A673 (cell line): ENCODE measurements around the gene CISH. TPM values are rescaled to one million over a fixed set of nuclear protein-coding genes. Genes with fewer than 3 reads are reported as not detected.

Source experiments
- BruUV-seq: library from RNA; stranded (reverse); fragments of 400-500 nt; replicated peaks from 2 replicates; lab custom pipeline; 2021; lab: Mats Ljungman, UMichigan
- CTCF ChIA-PET: fragments of 300-600 bp; sonication (Branson Sonifier 250); formaldehyde crosslinking; loops from one replicate; lab custom pipeline; 2022; ENCODE audit warnings: antibody characterized with exemption; lab: Charles Lee
- POLR2A ChIA-PET: fragments of 300-600 bp; sonication (Branson Sonifier 250); formaldehyde crosslinking; loops from one replicate; lab custom pipeline; 2022; ENCODE audit warnings: antibody characterized with exemption; ENCODE audit not compliant: low non-redundant PET; lab: Charles Lee
- DNase-seq: peaks from one replicate; pipeline ENCODE4 v3.0.0-alpha.2; 2015; ENCODE audit warnings: low spot score
- H3K27ac ChIP-seq: fragments of 200-600 bp; sonication (generic); 2 replicates; pipeline ENCODE4 v1.5.1; 2016; ENCODE audit warnings: mixed run types, low read depth, mild to moderate bottlenecking, mixed read lengths, antibody characterized with exemption, low read length; ENCODE audit not compliant: poor library complexity, severe bottlenecking
- H3K27me3 ChIP-seq: fragments of 200-600 bp; sonication (generic); replicated peaks from 2 replicates; pipeline ENCODE4 v1.6.1; 2017; ENCODE audit warnings: mixed run types, low read depth, mild to moderate bottlenecking, mixed read lengths, antibody characterized with exemption, low read length; ENCODE audit not compliant: insufficient read depth, poor library complexity
- H3K36me3 ChIP-seq: fragments of 200-600 bp; sonication (generic); 2 replicates; pipeline ENCODE4 v1.6.1; 2016; ENCODE audit warnings: mixed run types, mild to moderate bottlenecking, mixed read lengths, antibody characterized with exemption, low read length; ENCODE audit not compliant: insufficient read depth, poor library complexity, severe bottlenecking
- H3K4me1 ChIP-seq: fragments of 200-600 bp; sonication (generic); 2 replicates; pipeline ENCODE4 v1.6.1; 2017; ENCODE audit warnings: mixed run types, mild to moderate bottlenecking, mixed read lengths, antibody characterized with exemption, low read length; ENCODE audit not compliant: insufficient read depth, poor library complexity, severe bottlenecking
- H3K4me3 ChIP-seq: fragments of 200-600 bp; sonication (generic); 2 replicates; pipeline ENCODE4 v1.5.1; 2016; ENCODE audit warnings: low read depth, mixed run types, mild to moderate bottlenecking, mixed read lengths, low read length; ENCODE audit not compliant: poor library complexity, severe bottlenecking
- H3K9me3 ChIP-seq: fragments of 200-600 bp; sonication (generic); 2 replicates; pipeline ENCODE4 v1.6.1; 2016; ENCODE audit warnings: mixed run types, low read depth, mild to moderate bottlenecking, mixed read lengths, antibody characterized with exemption, low read length; ENCODE audit not compliant: poor library complexity, severe bottlenecking
- CTCF ChIP-seq: fragments of 300-800, 200-600 bp; sonication (generic); conservative IDR thresholded peaks from 2 replicates; pipeline ENCODE4 v1.5.1; 2017; ENCODE audit warnings: low read depth, mild to moderate bottlenecking, antibody characterized with exemption, low read length, moderate library complexity, mixed read lengths
- EZH2 ChIP-seq: fragments of 200-600 bp; sonication (generic); IDR thresholded peaks from 2 replicates; pipeline ENCODE4 v1.6.1; 2017; ENCODE audit warnings: borderline replicate concordance, low read depth, mild to moderate bottlenecking, mixed read lengths, antibody characterized with exemption, low read length; ENCODE audit not compliant: poor library complexity, severe bottlenecking
- intact Hi-C: fragments of 100-400 bp; cut with micrococcal nuclease; formaldehyde crosslinking; loops from one replicate; pipeline ENCODE4 v1.10.0; 2022; ENCODE audit not compliant: unreplicated experiment
- total RNA-seq: library from RNA; stranded (reverse); gene quantifications from 2 replicates; pipeline ENCODE4 v1.2.3, GENCODE V29; 2021

CISH gene
- total RNA-seq, 1 experiment from 2014 or later: 0.86 TPM

GRCh38 chr3:50637011-50637410, 25.4 kb upstream of the CISH start:
- CTCF ChIA-PET: no interaction called here
- DNase-seq: no peak
- POLR2A ChIA-PET: no interaction called here
- Histone ChIP-seq H3K4me1 (no peaks in the 10 kb centered on the region), H3K27me3 (no peaks in the 10 kb centered on the region), H3K36me3 (no peaks in the 10 kb centered on the region), H3K4me3 (no peak overlapping the region), H3K9me3 (no peaks in the 10 kb centered on the region), H3K27ac (no peak overlapping the region)
- intact Hi-C loops: no loop called here
- no TSS peak for BruUV-seq
- TF ChIP-seq EZH2 (no peak), CTCF (no peak)

GRCh38 chr3:50635066-50635465, 23.5 kb upstream of the CISH start:
- POLR2A ChIA-PET: no interaction called here
- intact Hi-C loops: no loop called here
- no peak for TF ChIP-seq EZH2
- no peak for TF ChIP-seq CTCF
- CTCF ChIA-PET: no interaction called here
- no peaks in the 10 kb centered on the region for H3K9me3 ChIP-seq
- H3K27ac ChIP-seq: no peak overlapping the region
- no TSS peak for BruUV-seq
- no peaks in the 10 kb centered on the region for H3K27me3 ChIP-seq
- no peak overlapping the region for H3K4me3 ChIP-seq
- H3K4me1 ChIP-seq: no peaks in the 10 kb centered on the region
- no peaks in the 10 kb centered on the region for H3K36me3 ChIP-seq
- no peak for DNase-seq

GRCh38 chr3:50633230-50633790, 21.7 kb upstream of the CISH start:
- H3K9me3 ChIP-seq: no peaks in the 10 kb centered on the region
- BruUV-seq: no TSS peak
- POLR2A ChIA-PET: no interaction called here
- no peaks in the 10 kb centered on the region for H3K36me3 ChIP-seq
- CTCF ChIA-PET: no interaction called here
- no peak overlapping the region for H3K4me3 ChIP-seq
- no peak overlapping the region for H3K27ac ChIP-seq
- H3K4me1 ChIP-seq: no peaks in the 10 kb centered on the region
- intact Hi-C loops: no loop called here
- no peak for DNase-seq
- H3K27me3 ChIP-seq: no peaks in the 10 kb centered on the region
- TF ChIP-seq EZH2 (no peak), CTCF (no peak)
